T-helper 1 cell treated with Interleukin-12 subunit alpha and Interleukin-12 subunit beta and Interleukin-4 antibody, amounts not matched to agents 30 μg/mL and 1 μg/mL, for 36 hours (primary cell): ENCODE data around the gene CTU1.
"Not testable (repeated sequence)": the region's sequence is repeated elsewhere in the genome, so short reads cannot be mapped to it uniquely, and the experiment has no call there.

Experiments
- H3K27ac Mint-ChIP-seq: one replicate; pipeline ENCODE4 v1.8.0; 2021; ENCODE audit warnings: mild to moderate bottlenecking, mixed read lengths
- H3K27me3 Mint-ChIP-seq: one replicate; pipeline ENCODE4 v1.8.0; 2021; ENCODE audit warnings: low read depth, mixed read lengths
- H3K36me3 Mint-ChIP-seq: one replicate; pipeline ENCODE4 v1.8.0; 2021; ENCODE audit warnings: low read depth, mixed read lengths
- H3K4me1 Mint-ChIP-seq: one replicate; pipeline ENCODE4 v1.8.0; 2021; ENCODE audit warnings: low read depth, mixed read lengths
- H3K4me3 Mint-ChIP-seq: one replicate; pipeline ENCODE4 v1.8.0; 2021; ENCODE audit warnings: mild to moderate bottlenecking, moderate library complexity, mixed read lengths
- H3K9me3 Mint-ChIP-seq: one replicate; pipeline ENCODE4 v1.8.0; 2021; ENCODE audit warnings: mixed read lengths

CTU1 gene

GRCh38 chr19:51108066-51108804 lies at the start of gene CTU1:
Gene CTU1, minus strand, starts transcription at chr19:51108409. Its CDS starts 3,840 bp downstream, at chr19:51104569.
- Mint-ChIP-seq H3K4me1 (peaks cover 25% of the 10 kb centered on the region), H3K36me3 (peaks cover 18% of the 10 kb centered on the region), H3K27me3 (no peaks in the 10 kb centered on the region), H3K4me3 (peak within 1 kb of the TSS; percentile 93), H3K27ac (peak within 1 kb of the TSS; percentile 92), H3K9me3 (no peaks in the 10 kb centered on the region)

GRCh38 chr19:51157265-51157664 lies 49.1 kb upstream of the CTU1 start:
- Mint-ChIP-seq H3K36me3 (no peaks in the 10 kb centered on the region), H3K4me1 (peaks cover 11% of the 10 kb centered on the region), H3K27ac (no peak overlapping the region), H3K4me3 (no peak overlapping the region), H3K9me3 (no peaks in the 10 kb centered on the region), H3K27me3 (peaks cover 32% of the 10 kb centered on the region)

GRCh38 chr19:51156710-51157109 lies 48.5 kb upstream of the CTU1 start:
- Mint-ChIP-seq H3K27ac (no peak overlapping the region), H3K4me3 (no peak overlapping the region), H3K9me3 (no peaks in the 10 kb centered on the region), H3K36me3 (no peaks in the 10 kb centered on the region), H3K27me3 (peaks cover 32% of the 10 kb centered on the region), H3K4me1 (peaks cover 11% of the 10 kb centered on the region)

GRCh38 chr19:51150627-51151026 lies 42.4 kb upstream of the CTU1 start:
- Mint-ChIP-seq H3K9me3 (peaks cover 6% of the 10 kb centered on the region), H3K4me1 (no peaks in the 10 kb centered on the region), H3K27ac (no peak overlapping the region), H3K4me3 (no peak overlapping the region), H3K36me3 (no peaks in the 10 kb centered on the region), H3K27me3 (peaks cover 29% of the 10 kb centered on the region)

GRCh38 chr19:51148580-51148979 lies 40.4 kb upstream of the CTU1 start:
- H3K4me1 Mint-ChIP-seq, result no peaks in the 10 kb centered on the region
- no peak overlapping the region for H3K27ac Mint-ChIP-seq
- H3K36me3 Mint-ChIP-seq, result no peaks in the 10 kb centered on the region
- no peak overlapping the region for H3K4me3 Mint-ChIP-seq
- H3K27me3 Mint-ChIP-seq, result peaks cover 29% of the 10 kb centered on the region
- H3K9me3 Mint-ChIP-seq, result peaks cover 6% of the 10 kb centered on the region

GRCh38 chr19:51147663-51148062 lies 39.5 kb upstream of the CTU1 start:
- Mint-ChIP-seq H3K9me3 (peaks cover 6% of the 10 kb centered on the region), H3K4me1 (no peaks in the 10 kb centered on the region), H3K27ac (no peak overlapping the region), H3K36me3 (no peaks in the 10 kb centered on the region), H3K4me3 (no peak overlapping the region), H3K27me3 (peaks cover 25% of the 10 kb centered on the region)

GRCh38 chr19:51146751-51147150 lies 38.5 kb upstream of the CTU1 start:
- no peaks in the 10 kb centered on the region for H3K36me3 Mint-ChIP-seq
- H3K9me3 Mint-ChIP-seq, result peaks cover 6% of the 10 kb centered on the region
- no peaks in the 10 kb centered on the region for H3K4me1 Mint-ChIP-seq
- H3K4me3 Mint-ChIP-seq, result no peak overlapping the region
- H3K27me3 Mint-ChIP-seq, result peaks cover 25% of the 10 kb centered on the region
- H3K27ac Mint-ChIP-seq, result no peak overlapping the region

- Mint-ChIP-seq H3K4me1 (no peaks in the 10 kb centered on the region), H3K36me3 (no peaks in the 10 kb centered on the region), H3K27ac (no peak overlapping the region), H3K27me3 (peaks cover 22% of the 10 kb centered on the region), H3K4me3 (no peak overlapping the region), H3K9me3 (peaks cover 4% of the 10 kb centered on the region)
These were observed 37.8 kb upstream of the CTU1 start for GRCh38 chr19:51145916-51146493.

- Mint-ChIP-seq H3K27ac (no peak overlapping the region), H3K4me3 (no peak overlapping the region)
These were observed 36.4 kb upstream of the CTU1 start for GRCh38 chr19:51144482-51145045.

GRCh38 chr19:51143486-51143885 lies 35.3 kb upstream of the CTU1 start:
- no peaks in the 10 kb centered on the region for H3K9me3 Mint-ChIP-seq
- H3K4me3 Mint-ChIP-seq, result no peak overlapping the region
- no peaks in the 10 kb centered on the region for H3K4me1 Mint-ChIP-seq
- H3K27me3 Mint-ChIP-seq, result peaks cover 14% of the 10 kb centered on the region
- H3K36me3 Mint-ChIP-seq, result no peaks in the 10 kb centered on the region
- H3K27ac Mint-ChIP-seq, result no peak overlapping the region

More at GRCh38 chr19:51144482-51145045, 36.4 kb upstream of the CTU1 start:
- no peaks in the 10 kb centered on the region for H3K36me3 Mint-ChIP-seq
- H3K4me1 Mint-ChIP-seq, result no peaks in the 10 kb centered on the region
- H3K9me3 Mint-ChIP-seq, result no peaks in the 10 kb centered on the region
- peaks cover 19% of the 10 kb centered on the region for H3K27me3 Mint-ChIP-seq

GRCh38 chr19:51142809-51143475 lies 34.7 kb upstream of the CTU1 start:
- H3K4me3 Mint-ChIP-seq, H3K36me3 Mint-ChIP-seq, H3K4me1 Mint-ChIP-seq, H3K27ac Mint-ChIP-seq, H3K9me3 Mint-ChIP-seq: not testable (repeated sequence)
- H3K27me3 Mint-ChIP-seq, result peaks cover 14% of the 10 kb centered on the region

GRCh38 chr19:51142119-51142518 lies 33.9 kb upstream of the CTU1 start, which contains the start of gene SIGLEC7:
Gene SIGLEC7, plus strand, starts transcription at chr19:51142301. Its CDS starts 69 bp downstream, at chr19:51142370.
- no peak within 1 kb of the TSS for H3K27ac Mint-ChIP-seq
- no peaks in the 10 kb centered on the region for H3K36me3 Mint-ChIP-seq
- no peaks in the 10 kb centered on the region for H3K9me3 Mint-ChIP-seq
- peaks cover 14% of the 10 kb centered on the region for H3K27me3 Mint-ChIP-seq
- H3K4me3 Mint-ChIP-seq, result no peak within 1 kb of the TSS
- H3K4me1 Mint-ChIP-seq, result peaks cover 3% of the 10 kb centered on the region

GRCh38 chr19:51141181-51141580 lies 33.0 kb upstream of the CTU1 start:
- Mint-ChIP-seq H3K4me3 (no peak overlapping the region), H3K9me3 (no peaks in the 10 kb centered on the region), H3K4me1 (peaks cover 8% of the 10 kb centered on the region), H3K27me3 (peaks cover 17% of the 10 kb centered on the region), H3K36me3 (no peaks in the 10 kb centered on the region), H3K27ac (no peak overlapping the region)

- Mint-ChIP-seq H3K4me1 (peaks cover 8% of the 10 kb centered on the region), H3K9me3 (peaks cover under 1% of the 10 kb centered on the region), H3K27ac (no peak overlapping the region)
These were observed 32.2 kb upstream of the CTU1 start for GRCh38 chr19:51140441-51140840.

More at GRCh38 chr19:51140441-51140840, 32.2 kb upstream of the CTU1 start:
- no peak overlapping the region for H3K4me3 Mint-ChIP-seq
- H3K27me3 Mint-ChIP-seq, result peaks cover 21% of the 10 kb centered on the region
- H3K36me3 Mint-ChIP-seq, result no peaks in the 10 kb centered on the region
